HG02884 (cell line): Measurements from ENCODE around the gene ALK.

Experiments
- ATAC-seq: cut with Tn5 transposase; IDR thresholded peaks from one replicate; pipeline ENCODE4 v1.9.1; 2021; ENCODE audit warnings: mild to moderate bottlenecking, moderate library complexity; ENCODE audit not compliant: unreplicated experiment

ALK gene

GRCh38 chr2:29910465-29910864, 10.9 kb downstream of the ALK start:
- ATAC-seq: no peak

- ATAC-seq: no peak
Measured at GRCh38 chr2:29902356-29902755, 19.0 kb downstream of the ALK start.

GRCh38 chr2:29900971-29901633, 20.3 kb downstream of the ALK start:
- no peak for ATAC-seq

- no peak for ATAC-seq
Measured at GRCh38 chr2:29898999-29899398, 22.4 kb downstream of the ALK start.

DNA sequence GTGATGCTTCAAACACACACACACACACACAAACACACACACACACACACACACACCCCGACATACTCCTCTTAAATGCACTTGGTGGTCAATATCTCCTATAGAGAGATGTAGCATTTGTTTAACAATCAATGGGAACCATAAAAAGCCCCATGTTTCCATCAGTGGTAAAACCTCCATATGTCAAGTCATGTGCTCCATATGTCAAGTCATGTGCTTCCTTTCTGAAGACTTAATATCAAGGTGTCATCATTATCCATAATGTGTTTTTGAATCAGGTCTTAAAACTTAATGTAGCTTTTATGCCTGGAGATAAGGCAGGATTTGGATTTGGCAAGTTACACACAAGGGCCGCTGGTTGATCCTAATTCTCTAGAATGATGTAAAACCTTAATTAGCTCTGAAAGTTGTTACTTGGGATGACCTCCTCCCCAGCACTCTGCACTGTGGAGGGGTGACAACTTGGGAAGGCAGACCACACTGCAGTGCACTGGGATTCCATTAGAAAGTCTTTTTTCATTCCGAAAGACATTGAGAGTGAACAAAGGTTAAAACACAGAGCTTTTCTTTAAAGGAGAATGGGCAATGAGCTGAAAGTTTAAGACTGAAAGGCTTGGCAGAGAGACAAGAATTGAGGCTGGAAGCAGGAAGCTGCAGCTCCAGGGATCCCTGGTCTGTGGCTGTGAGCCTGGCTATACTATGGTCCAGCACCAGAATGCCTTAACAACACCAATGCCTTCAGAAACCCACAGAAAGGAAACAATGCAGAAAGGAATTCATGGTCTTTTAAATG, 26.4 kb downstream of the ALK start:
- ATAC-seq: no peak

GRCh38 chr2:29892585-29893259, 28.7 kb downstream of the ALK start:
- ATAC-seq: no peak

- ATAC-seq: no peak
Measured at GRCh38 chr2:29881089-29881730, 40.2 kb downstream of the ALK start.

- no peak for ATAC-seq
Measured at GRCh38 chr2:29880084-29880483, 41.3 kb downstream of the ALK start.

GRCh38 chr2:29879456-29879855, 41.9 kb downstream of the ALK start:
- ATAC-seq: no peak

DNA sequence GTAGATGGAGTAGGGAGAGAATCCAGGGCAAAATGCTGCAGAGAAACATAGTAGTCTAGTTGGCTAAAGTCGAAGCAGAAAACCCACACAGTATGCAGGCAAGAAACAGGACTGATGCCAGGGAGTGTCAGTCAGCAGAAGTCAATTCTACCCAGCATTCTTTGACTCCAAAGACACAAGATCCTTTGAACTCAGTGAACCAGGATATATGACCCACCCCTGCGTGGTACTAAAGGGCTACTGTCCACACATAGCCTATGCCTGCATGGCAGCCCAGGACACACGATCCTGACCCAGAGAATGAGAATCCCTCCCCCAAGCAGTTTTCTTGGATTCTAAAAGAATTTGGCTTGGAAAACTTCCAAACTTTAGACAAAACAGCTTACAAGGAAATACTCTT, 42.5 kb downstream of the ALK start:
- no peak for ATAC-seq

DNA sequence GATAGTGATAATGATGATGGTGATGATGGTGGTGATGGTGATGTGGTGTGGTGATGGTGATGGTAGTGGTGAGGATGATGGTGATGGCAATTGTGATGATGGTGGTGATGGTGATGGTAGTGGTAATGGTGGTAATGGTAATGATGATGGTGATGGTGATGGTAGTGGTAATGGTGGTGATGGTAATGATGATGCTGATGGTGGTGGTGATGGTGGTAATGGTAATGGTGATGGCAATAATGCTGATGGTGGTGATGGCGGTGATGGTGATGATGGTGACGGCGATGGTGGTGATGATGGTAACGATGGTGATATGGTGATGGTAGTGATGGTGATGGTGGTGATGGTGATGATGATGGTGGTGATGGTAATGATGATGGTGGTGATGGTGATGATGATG, 45.0 kb downstream of the ALK start:
- ATAC-seq: no peak

- ATAC-seq: no peak
Measured at GRCh38 chr2:29874745-29875144, 46.6 kb downstream of the ALK start.

DNA sequence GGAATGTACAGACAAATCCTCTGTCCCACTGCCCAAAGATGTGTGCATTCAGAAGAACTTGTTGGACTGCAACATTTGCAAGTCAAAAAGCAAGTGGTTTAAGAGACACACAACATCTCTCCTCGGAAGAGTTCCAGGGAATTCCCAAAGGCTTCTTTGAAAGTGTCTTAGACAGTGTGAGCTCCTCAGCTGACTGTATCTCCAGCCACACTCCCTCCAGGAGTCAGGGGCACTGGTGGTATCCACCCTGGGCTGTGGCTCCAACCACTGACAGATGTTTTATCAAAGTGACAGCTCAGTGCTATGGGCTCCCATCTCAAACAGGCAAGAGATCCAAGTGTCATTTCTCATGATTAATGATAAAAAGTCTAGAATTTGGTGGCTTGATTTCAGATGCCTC, 48.5 kb downstream of the ALK start:
- ATAC-seq: no peak

DNA sequence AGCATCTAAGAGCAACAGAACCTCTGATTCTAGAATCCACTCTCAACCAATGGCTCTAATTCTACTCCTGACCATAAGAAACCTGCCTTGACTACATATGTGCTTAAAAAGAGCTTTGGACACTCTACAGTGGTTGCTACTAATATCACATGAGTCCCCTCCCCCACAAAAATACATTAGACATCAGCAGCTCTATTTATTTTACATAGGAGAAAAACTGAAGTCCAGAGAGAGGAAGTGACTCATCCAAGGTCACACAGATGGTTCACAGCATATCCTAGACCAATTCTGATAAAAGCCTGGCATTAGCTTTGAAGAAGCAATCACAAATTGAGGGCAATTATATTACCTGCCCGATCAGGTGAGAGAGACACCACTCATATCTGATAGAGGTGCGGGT, 49.8 kb downstream of the ALK start:
- ATAC-seq: no peak

DNA sequence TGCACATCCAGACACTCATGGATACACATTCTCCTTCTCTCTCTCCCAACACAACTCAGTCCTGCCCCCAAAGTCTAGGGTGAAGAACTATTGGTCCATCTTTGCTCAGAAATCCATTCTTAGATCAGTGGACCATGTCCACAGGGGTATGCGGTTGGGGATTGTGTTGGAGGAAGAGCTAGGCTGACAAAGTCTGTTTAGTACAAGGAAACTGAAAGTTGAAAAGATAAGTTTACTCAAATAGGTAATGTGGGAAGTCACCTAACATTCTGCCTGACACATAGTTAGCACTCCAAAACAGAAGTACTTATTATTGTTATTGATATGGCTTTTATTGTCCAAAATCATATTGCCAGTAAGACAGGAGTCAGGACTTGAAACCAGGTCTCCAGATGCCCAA, 55.9 kb downstream of the ALK start:
- peak; percentile 55 for ATAC-seq

DNA sequence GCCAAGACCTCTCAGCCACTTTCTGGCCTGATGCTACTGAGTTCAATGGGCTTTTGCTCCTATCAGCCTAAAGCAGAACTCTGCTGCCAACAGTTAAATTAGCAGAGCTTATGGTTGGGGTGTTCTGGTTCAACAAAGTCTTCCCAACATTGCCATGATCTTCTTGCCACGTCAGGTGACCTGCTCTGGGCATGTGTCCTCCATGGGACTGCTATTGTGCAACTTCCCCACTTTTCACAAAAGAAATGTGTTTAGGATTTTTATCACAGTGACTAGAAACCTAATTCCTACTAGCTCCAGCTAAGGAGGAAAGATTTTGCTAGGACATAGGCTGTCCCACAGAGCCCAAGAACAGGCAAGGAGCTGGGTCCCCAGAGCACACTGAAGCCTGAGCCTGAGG, 56.4 kb downstream of the ALK start:
- no peak for ATAC-seq

DNA sequence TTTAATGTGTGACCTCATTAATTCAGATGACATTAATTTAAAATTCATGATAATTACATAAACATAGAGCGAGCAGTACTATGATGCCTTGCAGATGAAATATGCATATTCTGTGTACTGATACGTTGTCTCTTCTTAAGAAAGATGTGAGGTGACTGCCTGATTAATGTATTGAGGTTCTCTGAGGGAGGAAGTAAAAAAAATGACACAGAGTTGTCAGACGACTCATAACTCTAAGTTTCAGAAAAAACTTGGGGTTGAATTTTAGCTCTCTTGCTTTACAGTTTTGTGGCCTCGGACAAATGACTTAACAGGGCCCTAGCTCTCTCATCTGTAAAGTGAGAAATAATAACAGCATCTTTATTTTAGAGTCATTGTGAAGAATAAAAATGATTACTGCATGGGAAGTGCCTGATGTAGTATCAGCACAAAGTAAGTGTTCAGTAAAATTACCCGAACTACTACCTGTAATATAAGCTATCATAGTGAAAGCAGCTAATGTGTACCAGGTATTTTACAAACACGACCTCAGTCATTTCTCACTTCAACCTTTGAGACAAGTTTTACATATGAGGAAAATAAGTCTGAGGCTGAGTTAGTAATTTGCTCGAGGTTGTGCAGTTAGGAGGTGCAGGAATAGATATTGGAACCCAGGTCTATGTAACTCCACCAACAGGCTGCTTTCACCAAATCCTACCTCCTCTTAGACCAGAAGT, 65.3 kb downstream of the ALK start:
- no peak for ATAC-seq

DNA sequence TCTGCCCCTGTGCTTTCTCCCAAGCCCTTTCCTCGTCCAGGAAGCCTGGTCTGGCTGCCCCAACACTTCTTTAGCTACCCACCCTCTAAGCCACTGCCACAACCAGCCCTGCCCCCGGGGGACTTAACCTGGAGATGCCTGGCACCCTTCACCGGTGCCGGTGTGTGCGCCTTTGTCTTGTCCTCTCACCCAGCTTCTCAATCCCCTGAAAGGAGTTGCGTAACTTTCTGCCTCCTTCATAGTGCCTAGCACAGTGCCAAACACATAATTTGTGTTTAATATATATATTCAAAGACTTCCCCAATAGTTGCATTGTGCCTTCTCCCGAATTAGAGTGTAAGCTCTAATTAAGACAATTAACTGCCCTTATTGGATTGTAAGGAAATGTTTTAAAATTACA, 70.6 kb downstream of the ALK start:
- ATAC-seq: no peak

- ATAC-seq: no peak
Measured at GRCh38 chr2:29848566-29849310, 72.6 kb downstream of the ALK start.

DNA sequence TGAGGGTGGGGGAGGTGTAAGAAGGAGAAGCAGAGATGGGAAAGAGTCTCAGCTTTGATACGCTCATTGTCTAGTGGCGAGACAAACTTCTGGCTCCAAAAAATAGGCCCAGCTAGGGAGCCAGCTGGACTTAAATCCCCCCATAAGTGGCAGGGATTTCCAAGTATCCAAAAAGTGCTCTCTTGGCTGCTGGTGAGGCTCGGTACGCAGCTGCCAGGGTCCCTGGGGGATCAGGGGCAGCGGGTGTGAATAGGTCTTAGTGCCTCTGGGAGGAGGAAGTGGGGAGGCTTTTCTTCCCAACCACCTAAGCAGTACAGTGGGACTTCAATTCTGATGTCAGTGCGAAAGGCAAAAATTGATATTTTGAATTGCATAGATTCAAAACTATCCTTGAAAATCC, 73.5 kb downstream of the ALK start:
- no peak for ATAC-seq
